Epithelial cell of proximal tubule (primary cell): Measurements from ENCODE around the gene DUSP28. TPM values are rescaled to one million over a fixed set of nuclear protein-coding genes. Genes with fewer than 3 reads are reported as not detected.
A peak's percentile ranks its signal among the peaks of the same experiment; 100 is the strongest.

ENCODE experiments used
- DNase-seq: peaks from one replicate; pipeline ENCODE4 v3.0.0-alpha.2; 2011; ENCODE audit warnings: low read depth
- H3K4me3 ChIP-seq: 2 replicates; pipeline ENCODE4 v1.5.1; 2011; ENCODE audit warnings: low read depth, mild to moderate bottlenecking, low read length
- CTCF ChIP-seq: conservative IDR thresholded peaks from 2 replicates; pipeline ENCODE4 v1.5.1; 2012; ENCODE audit warnings: low read depth, mild to moderate bottlenecking, low read length
- total RNA-seq: library from RNA; depleted of rRNA; stranded (reverse); fragments of >200 nt; gene quantifications from 2 replicates; pipeline ENCODE4 v1.2.3, GENCODE V29; 2015

The DUSP28 gene
- total RNA-seq, 1 donor from 2014 or later: 6.3 TPM

GRCh38 chr2:240585101-240585500, 24.9 kb downstream of the DUSP28 start:
- DNase-seq: no peak
- H3K4me3 ChIP-seq: peak overlapping the region; percentile 99
- no peak for TF ChIP-seq CTCF

- no peak for DNase-seq
- H3K4me3 ChIP-seq: peak overlapping the region; percentile 99
- TF ChIP-seq CTCF: no peak
These were observed 25.6 kb downstream of the DUSP28 start for GRCh38 chr2:240585681-240586197.

GRCh38 chr2:240586198-240586918, 26.2 kb downstream of the DUSP28 start, which contains the start of gene CAPN10:
Gene CAPN10 (plus strand): TSS chr2:240586734. CDS start chr2:240586912, 178 bp downstream.
- no peak for TF ChIP-seq CTCF
- DNase-seq: no peak
- H3K4me3 ChIP-seq: peak within 1 kb of the TSS; percentile 99

GRCh38 chr2:240586919-240587800, 27.0 kb downstream of the DUSP28 start:
- peak overlapping the region; percentile 99 for H3K4me3 ChIP-seq
- TF ChIP-seq CTCF: no peak
- no peak for DNase-seq

DNA sequence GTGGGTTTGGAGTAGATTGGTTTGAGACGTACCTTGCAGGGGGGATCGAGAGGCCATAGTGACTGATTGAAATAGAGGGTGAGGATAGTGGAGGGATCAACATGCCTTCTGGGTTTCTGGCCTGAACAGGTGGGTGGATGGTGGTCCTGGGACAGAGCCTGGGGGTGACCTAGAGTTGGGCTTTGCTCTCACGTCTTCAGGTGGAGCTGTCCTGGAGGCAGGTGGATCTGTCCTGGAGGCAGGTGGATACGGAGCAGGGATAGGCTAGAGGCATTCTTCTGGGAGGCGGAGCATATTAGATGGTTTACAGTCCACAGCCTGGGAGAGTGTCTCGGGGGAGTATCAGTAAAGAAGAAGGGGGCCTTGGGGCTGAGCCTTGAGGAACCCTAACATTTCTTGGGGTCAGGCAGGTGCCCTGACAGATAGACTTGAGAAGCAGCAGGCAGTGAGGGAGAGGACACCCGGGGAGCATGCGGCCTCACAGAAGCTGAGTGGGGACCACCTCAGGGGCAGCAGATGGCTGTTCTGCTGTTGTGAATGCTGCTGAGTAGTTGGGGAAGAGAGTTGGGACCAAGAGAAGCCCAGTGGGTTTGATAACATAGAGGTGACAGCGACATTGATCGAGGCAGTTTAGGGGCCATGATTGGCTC, 28.0 kb downstream of the DUSP28 start:
- TF ChIP-seq CTCF: no peak
- no peak for DNase-seq
- peak overlapping the region; percentile 99 for H3K4me3 ChIP-seq

GRCh38 chr2:240588669-240589068, 28.5 kb downstream of the DUSP28 start:
- no peak for TF ChIP-seq CTCF
- no peak for DNase-seq
- no peak overlapping the region for H3K4me3 ChIP-seq
